ENCODE data around the gene ATG10. TPM values are rescaled to one million over a fixed set of nuclear protein-coding genes. Genes with fewer than 3 reads are reported as not detected.
A peak's percentile ranks its signal among the peaks of the same experiment; 100 is the strongest.
"Not testable (repeated sequence)": the region's sequence is repeated elsewhere in the genome, so short reads cannot be mapped to it uniquely, and the experiment has no call there.

Gene ATG10
- total and polyA plus RNA-seq, 2 of the 13 experiments (the other 11 are each of a cell fraction or from before 2014, with no cell fraction given) = 2.0 to 5.7 TPM

DNA sequence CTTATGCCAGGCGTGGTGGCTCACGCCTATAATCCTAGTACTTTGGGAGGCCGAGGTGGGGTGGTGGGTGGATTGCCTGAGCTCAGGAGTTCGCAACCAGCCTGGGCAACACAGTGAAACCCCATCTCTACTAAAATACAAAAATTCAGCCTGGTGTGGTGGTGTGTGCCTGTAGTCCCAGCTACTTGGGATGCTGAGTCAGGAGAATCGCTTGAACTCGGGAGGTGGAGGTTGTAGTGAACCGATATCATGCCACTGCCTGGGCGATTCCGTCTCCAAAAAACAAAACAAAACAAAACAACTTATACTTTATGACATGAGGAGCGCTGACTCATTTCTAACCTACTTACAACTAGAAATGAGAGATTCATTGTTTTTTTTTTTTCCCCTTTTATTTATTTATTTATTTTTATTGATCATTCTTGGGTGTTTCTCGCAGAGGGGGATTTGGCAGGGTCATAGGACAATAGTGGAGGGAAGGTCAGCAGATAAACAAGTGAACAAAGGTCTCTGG is 10.4 kb downstream of the ATG10 start:
- H3K4me1 ChIP-seq (ENCODE audit: insufficient read depth, low read length); H3K9ac ChIP-seq (ENCODE audit: insufficient read depth, low read depth, low read length); H3K27me3 ChIP-seq (ENCODE audit: control insufficient read depth in 1 of 2, insufficient read depth in 2 of 2, low read length in 2 of 2); FAIRE-seq; H3K79me2 ChIP-seq (ENCODE audit: insufficient read depth, low read length); H2AFZ ChIP-seq (ENCODE audit: low read length); in situ Hi-C loops (cut with HindIII; ENCODE audit: extremely low pct_ligation_motif_present, low pct_unique_long_range_greater_than_20kb); H3K27ac ChIP-seq (ENCODE audit: extremely low read length, insufficient read depth, low read length); POLR2A ChIA-PET; CTCF ChIA-PET (ENCODE audit: low intra/inter-chr PET ratio, low total read pairs); H3K36me3 ChIP-seq (replicated peaks in 1 of 2; ENCODE audit: control insufficient read depth in 1 of 2, insufficient read depth in 2 of 2, low read length in 2 of 2); ATAC-seq; H3K4me2 ChIP-seq (ENCODE audit: low read depth, low read length); DNase-seq (ENCODE audit: low spot score); intact Hi-C loops (cut with micrococcal nuclease; ENCODE audit: unreplicated experiment); H3K4me3 ChIP-seq (replicated peaks in 1 of 3; ENCODE audit: insufficient read depth in 1 of 3, low read depth in 2 of 3, low read length in 3 of 3); H4K20me1 ChIP-seq (ENCODE audit: insufficient read depth, low read length); BruUV-seq (replicated peaks); H3K9me3 ChIP-seq (ENCODE audit: low read length): not testable (repeated sequence)
- WGBS (ENCODE audit: low lambda C conversion rate) = 93% methylated on average over 11 of the region's 11 CpGs
- TF ChIP-seq MAFK (conservative IDR thresholded peaks at IDR 0.05 in 1 of 2, IDR thresholded peaks at IDR 0.05 in 1 of 2; ENCODE audit: low read length in 2 of 2) = peak in 1 of 2 experiments; percentile 47; a peak in 2 of 4 replicates

DNA sequence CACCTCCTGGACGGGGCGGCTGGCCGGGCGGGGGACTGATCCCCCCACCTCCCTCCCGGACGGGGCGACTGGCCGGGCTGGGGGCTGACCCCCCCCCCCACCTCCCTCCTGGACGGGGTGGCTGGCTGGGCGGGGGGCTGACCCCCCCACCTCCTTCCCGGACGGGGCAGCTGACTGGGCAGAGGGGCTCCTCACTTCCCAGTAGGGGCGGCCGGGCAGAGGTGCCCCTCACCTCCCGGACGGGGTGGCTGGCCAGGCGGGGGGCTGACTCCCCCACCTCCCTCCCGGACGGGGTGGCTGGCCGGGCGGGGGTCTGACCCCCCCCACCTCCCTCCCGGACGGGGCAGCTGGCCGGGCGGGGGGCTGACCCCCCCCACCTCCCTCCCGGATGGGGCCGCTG is 11.3 kb downstream of the ATG10 start:
- FAIRE-seq; H3K9me3 ChIP-seq (ENCODE audit: low read length); H3K27ac ChIP-seq (ENCODE audit: extremely low read length, insufficient read depth, low read length); H3K79me2 ChIP-seq (ENCODE audit: insufficient read depth, low read length); ATAC-seq; H3K9ac ChIP-seq (ENCODE audit: insufficient read depth, low read depth, low read length); CTCF ChIA-PET (ENCODE audit: low intra/inter-chr PET ratio, low total read pairs); H4K20me1 ChIP-seq (ENCODE audit: insufficient read depth, low read length); BruUV-seq (replicated peaks); H2AFZ ChIP-seq (ENCODE audit: low read length); POLR2A ChIA-PET; H3K4me3 ChIP-seq (replicated peaks in 1 of 3; ENCODE audit: insufficient read depth in 1 of 3, low read depth in 2 of 3, low read length in 3 of 3); in situ Hi-C loops (cut with HindIII; ENCODE audit: extremely low pct_ligation_motif_present, low pct_unique_long_range_greater_than_20kb); intact Hi-C loops (cut with micrococcal nuclease; ENCODE audit: unreplicated experiment); H3K4me1 ChIP-seq (ENCODE audit: insufficient read depth, low read length); H3K36me3 ChIP-seq (replicated peaks in 1 of 2; ENCODE audit: control insufficient read depth in 1 of 2, insufficient read depth in 2 of 2, low read length in 2 of 2); H3K27me3 ChIP-seq (ENCODE audit: control insufficient read depth in 1 of 2, insufficient read depth in 2 of 2, low read length in 2 of 2); H3K4me2 ChIP-seq (ENCODE audit: low read depth, low read length); DNase-seq (ENCODE audit: low spot score): not testable (repeated sequence)
- whole genome bisulfite sequencing (ENCODE audit: low lambda C conversion rate) = 96% methylated on average over 4 of the region's 27 CpGs

DNA sequence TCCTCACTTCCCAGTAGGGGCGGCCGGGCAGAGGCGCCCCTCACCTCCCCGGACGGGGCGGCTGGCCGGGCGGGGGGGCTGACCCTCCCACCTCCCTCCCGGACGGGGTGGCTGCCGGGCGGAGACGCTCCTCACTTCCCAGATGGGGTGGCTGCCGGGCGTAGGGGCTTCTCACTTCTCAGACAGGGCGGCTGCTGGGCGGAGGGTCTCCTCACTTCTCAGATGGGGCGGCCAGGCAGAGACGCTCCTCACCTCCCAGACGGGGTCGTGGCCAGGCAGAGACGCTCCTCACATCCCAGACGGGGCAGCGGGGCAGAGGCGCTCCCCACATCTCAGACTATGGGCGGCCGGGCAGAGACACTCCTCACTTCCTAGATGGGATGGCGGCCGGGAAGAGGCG is 11.7 kb downstream of the ATG10 start:
- H3K4me3 ChIP-seq (replicated peaks in 1 of 3; ENCODE audit: insufficient read depth in 1 of 3, low read depth in 2 of 3, low read length in 3 of 3); DNase-seq (ENCODE audit: low spot score); intact Hi-C loops (cut with micrococcal nuclease; ENCODE audit: unreplicated experiment); POLR2A ChIA-PET; H2AFZ ChIP-seq (ENCODE audit: low read length); H3K36me3 ChIP-seq (replicated peaks in 1 of 2; ENCODE audit: control insufficient read depth in 1 of 2, insufficient read depth in 2 of 2, low read length in 2 of 2); H3K27me3 ChIP-seq (ENCODE audit: control insufficient read depth in 1 of 2, insufficient read depth in 2 of 2, low read length in 2 of 2); ATAC-seq; H3K9ac ChIP-seq (ENCODE audit: insufficient read depth, low read depth, low read length); H3K79me2 ChIP-seq (ENCODE audit: insufficient read depth, low read length); CTCF ChIA-PET (ENCODE audit: low intra/inter-chr PET ratio, low total read pairs); FAIRE-seq; BruUV-seq (replicated peaks); in situ Hi-C loops (cut with HindIII; ENCODE audit: extremely low pct_ligation_motif_present, low pct_unique_long_range_greater_than_20kb); H3K4me1 ChIP-seq (ENCODE audit: insufficient read depth, low read length); H3K27ac ChIP-seq (ENCODE audit: extremely low read length, insufficient read depth, low read length); H3K9me3 ChIP-seq (ENCODE audit: low read length); H4K20me1 ChIP-seq (ENCODE audit: insufficient read depth, low read length); H3K4me2 ChIP-seq (ENCODE audit: low read depth, low read length): not testable (repeated sequence)
- WGBS (ENCODE audit: low lambda C conversion rate) = 98% methylated on average over 9 of the region's 30 CpGs
